ENCODE data around the gene SIAH3.
"Not testable (repeated sequence)": the region's sequence is repeated elsewhere in the genome, so short reads cannot be mapped to it uniquely, and the experiment has no call there.

Gene SIAH3

DNA sequence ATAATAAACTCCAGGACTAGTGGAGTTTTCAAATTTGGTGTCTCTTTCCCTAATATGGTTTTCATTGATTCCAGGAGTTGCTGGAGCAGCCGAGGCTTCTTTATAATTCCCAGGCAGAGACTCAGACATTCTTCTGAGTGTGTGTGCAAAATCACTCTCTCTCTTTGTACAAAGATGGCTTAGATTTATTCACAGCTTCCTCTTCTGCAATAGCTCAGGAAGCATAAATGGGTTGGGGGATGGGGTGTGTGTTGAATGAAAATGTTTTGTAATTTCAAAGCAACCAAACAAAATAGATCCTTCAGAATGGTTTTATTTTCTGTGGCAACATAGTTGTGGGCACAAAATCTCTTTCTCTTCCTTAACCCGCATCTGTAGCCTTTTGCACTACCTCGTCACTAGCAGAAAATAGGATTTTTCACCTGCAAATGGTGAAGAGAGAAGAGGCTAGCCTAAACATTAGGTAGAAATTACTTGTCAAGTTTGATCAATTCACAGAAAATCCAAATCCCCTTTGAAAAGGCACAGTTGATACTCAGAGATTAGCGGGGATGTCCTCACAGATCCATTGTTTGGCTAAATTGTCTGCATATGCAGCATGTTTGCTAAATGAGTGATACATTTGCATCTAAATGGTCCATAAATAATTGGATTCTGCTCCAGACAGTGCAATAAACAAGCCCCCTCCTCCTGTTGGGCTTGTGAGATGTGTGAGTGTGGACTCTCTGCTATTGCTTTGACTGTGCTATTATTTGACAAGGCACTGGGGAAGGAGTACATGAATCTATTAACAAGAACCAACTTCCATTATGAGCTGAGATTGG lies 82.7 kb downstream of the SIAH3 start:
- H3K27ac ChIP-seq (ENCODE audit: low read depth, low read length), result no peak overlapping the region
- no peaks in the 10 kb centered on the region for H3K4me1 ChIP-seq (ENCODE audit: control insufficient read depth, insufficient read depth, low read length, unreplicated experiment)
- H3K79me2 ChIP-seq (ENCODE audit: control insufficient read depth, insufficient read depth, low read length, unreplicated experiment), result no peaks in the 10 kb centered on the region
- peaks cover 72% of the 10 kb centered on the region for H3K27me3 ChIP-seq (ENCODE audit: insufficient read depth, low read length)
- no peak overlapping the region for H2AFZ ChIP-seq (ENCODE audit: low read length, unreplicated experiment)
- H3K4me3 ChIP-seq (ENCODE audit: low read depth, low read length), result no peak overlapping the region
- no peaks in the 10 kb centered on the region for H3K36me3 ChIP-seq (ENCODE audit: insufficient read depth, low read length)

DNA sequence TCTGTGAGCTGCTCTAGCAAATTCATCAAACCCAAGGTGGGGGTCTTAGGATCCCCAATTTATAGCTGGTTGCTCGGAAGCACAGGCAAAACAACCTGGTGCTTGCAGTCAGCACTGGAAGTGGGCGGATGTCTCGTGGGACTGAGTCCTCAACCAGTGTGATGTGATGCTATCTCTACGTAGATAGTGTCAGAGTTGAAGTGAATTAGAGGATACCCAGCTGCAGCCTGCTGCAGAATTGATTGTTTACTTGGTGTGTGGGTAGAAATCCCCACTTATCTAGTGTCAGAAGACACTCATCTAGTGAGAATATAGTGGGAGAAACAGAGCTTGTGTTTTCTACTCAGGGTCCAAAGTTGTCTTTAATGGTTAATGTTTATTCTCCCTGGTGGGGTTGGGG lies 86.1 kb downstream of the SIAH3 start:
- H3K36me3 ChIP-seq (ENCODE audit: insufficient read depth, low read length), result no peaks in the 10 kb centered on the region
- no peaks in the 10 kb centered on the region for H3K79me2 ChIP-seq (ENCODE audit: control insufficient read depth, insufficient read depth, low read length, unreplicated experiment)
- no peak overlapping the region for H3K27ac ChIP-seq (ENCODE audit: low read depth, low read length)
- no peak overlapping the region for H2AFZ ChIP-seq (ENCODE audit: low read length, unreplicated experiment)
- H3K27me3 ChIP-seq (ENCODE audit: insufficient read depth, low read length), result peaks cover 87% of the 10 kb centered on the region
- no peak overlapping the region for H3K4me3 ChIP-seq (ENCODE audit: low read depth, low read length)
- no peaks in the 10 kb centered on the region for H3K4me1 ChIP-seq (ENCODE audit: control insufficient read depth, insufficient read depth, low read length, unreplicated experiment)

DNA sequence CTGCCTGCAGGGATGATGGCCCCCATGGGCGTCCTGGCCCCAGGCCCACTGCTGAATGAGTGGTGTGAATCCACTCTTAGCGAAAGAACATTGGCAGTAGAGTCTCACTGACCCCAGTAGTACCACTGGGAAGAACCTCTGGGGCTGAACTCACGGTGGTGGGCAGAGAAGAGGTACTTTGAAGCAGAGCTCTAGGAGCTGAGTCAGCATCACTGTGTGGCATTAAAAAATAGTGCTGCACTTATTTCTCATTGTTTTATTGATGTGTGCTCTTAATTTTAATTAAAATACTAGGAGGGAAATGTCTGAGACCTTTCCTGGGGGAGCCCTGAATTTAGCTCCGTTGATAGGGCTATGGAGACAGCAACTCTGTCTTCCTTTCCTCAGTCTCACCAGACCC lies 88.1 kb downstream of the SIAH3 start:
- Histone ChIP-seq H3K4me1 (ENCODE audit: control insufficient read depth, insufficient read depth, low read length, unreplicated experiment) (no peaks in the 10 kb centered on the region), H2AFZ (ENCODE audit: low read length, unreplicated experiment) (no peak overlapping the region), H3K27ac (ENCODE audit: low read depth, low read length) (no peak overlapping the region), H3K4me3 (ENCODE audit: low read depth, low read length) (no peak overlapping the region), H3K36me3 (ENCODE audit: insufficient read depth, low read length) (no peaks in the 10 kb centered on the region), H3K79me2 (ENCODE audit: control insufficient read depth, insufficient read depth, low read length, unreplicated experiment) (no peaks in the 10 kb centered on the region), H3K27me3 (ENCODE audit: insufficient read depth, low read length) (peaks cover 75% of the 10 kb centered on the region)

DNA sequence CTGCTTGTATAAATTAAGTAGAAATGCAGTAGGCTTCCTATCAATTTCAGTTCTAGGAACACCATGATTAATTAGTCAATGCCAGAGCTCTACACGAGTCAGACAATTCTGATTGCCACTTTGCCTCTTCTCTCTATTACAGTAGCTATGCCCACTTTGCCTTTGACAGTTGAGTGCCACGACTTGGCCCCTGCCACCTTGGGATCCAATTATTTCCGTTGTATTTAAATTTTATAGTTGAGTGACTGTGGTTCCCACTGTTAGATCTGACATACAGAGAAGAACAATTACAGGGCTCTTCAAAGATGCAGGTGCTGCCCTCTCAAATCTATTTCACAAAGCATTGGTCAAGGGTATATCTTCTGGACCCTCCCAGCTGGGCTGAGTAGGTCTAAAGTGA lies 94.0 kb downstream of the SIAH3 start:
- H3K27ac ChIP-seq (ENCODE audit: low read depth, low read length); H3K79me2 ChIP-seq (ENCODE audit: control insufficient read depth, insufficient read depth, low read length, unreplicated experiment); H2AFZ ChIP-seq (ENCODE audit: low read length, unreplicated experiment); H3K4me1 ChIP-seq (ENCODE audit: control insufficient read depth, insufficient read depth, low read length, unreplicated experiment); H3K36me3 ChIP-seq (ENCODE audit: insufficient read depth, low read length); H3K4me3 ChIP-seq (ENCODE audit: low read depth, low read length): not testable (repeated sequence)
- H3K27me3 ChIP-seq (ENCODE audit: insufficient read depth, low read length), result peaks cover 23% of the 10 kb centered on the region

DNA sequence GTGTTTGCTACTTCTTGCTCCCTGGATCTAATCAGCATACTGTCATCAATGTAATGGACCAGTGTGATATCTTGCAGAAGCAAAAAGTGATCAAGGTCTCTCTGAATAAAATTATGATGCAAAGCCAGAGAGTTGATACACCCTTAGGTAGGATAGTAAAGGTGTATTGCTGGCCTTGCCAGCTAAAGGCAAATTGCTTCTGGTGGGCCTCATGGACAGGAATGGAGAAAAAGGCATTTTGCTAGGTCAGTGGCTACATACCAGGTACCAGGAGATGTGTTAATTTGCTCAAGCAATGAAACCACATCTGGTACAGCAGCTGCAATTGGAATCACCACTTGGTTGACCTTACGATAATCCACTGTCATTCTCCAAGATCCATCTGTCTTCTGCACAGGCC lies 95.1 kb downstream of the SIAH3 start:
- H3K27ac ChIP-seq (ENCODE audit: low read depth, low read length); H3K4me3 ChIP-seq (ENCODE audit: low read depth, low read length); H3K36me3 ChIP-seq (ENCODE audit: insufficient read depth, low read length); H3K79me2 ChIP-seq (ENCODE audit: control insufficient read depth, insufficient read depth, low read length, unreplicated experiment); H3K4me1 ChIP-seq (ENCODE audit: control insufficient read depth, insufficient read depth, low read length, unreplicated experiment); H2AFZ ChIP-seq (ENCODE audit: low read length, unreplicated experiment): not testable (repeated sequence)
- peaks cover 18% of the 10 kb centered on the region for H3K27me3 ChIP-seq (ENCODE audit: insufficient read depth, low read length)

DNA sequence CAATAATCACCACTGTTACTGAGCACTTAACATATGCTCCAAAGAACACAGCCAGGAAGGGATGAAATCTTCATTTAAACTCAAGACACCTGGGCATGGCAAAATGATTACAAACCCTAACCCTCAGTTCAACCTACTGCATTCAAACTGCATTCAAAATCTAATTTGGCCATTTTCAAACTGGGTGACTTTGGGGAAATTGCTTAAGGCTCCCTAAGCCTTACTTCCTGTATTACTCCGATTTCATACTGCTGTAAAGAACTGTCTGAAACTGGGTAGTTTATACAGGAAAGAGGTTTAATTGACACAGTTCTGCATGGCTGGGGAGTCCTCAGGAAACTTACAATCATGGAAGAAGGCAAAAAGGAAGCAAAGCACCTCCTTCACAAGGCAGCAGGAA lies 99.0 kb downstream of the SIAH3 start:
- Histone ChIP-seq H3K36me3 (ENCODE audit: insufficient read depth, low read length) (no peaks in the 10 kb centered on the region), H3K4me3 (ENCODE audit: low read depth, low read length) (no peak overlapping the region), H3K27ac (ENCODE audit: low read depth, low read length) (no peak overlapping the region), H2AFZ (ENCODE audit: low read length, unreplicated experiment) (no peak overlapping the region), H3K79me2 (ENCODE audit: control insufficient read depth, insufficient read depth, low read length, unreplicated experiment) (no peaks in the 10 kb centered on the region), H3K27me3 (ENCODE audit: insufficient read depth, low read length) (peaks cover 35% of the 10 kb centered on the region), H3K4me1 (ENCODE audit: control insufficient read depth, insufficient read depth, low read length, unreplicated experiment) (no peaks in the 10 kb centered on the region)

DNA sequence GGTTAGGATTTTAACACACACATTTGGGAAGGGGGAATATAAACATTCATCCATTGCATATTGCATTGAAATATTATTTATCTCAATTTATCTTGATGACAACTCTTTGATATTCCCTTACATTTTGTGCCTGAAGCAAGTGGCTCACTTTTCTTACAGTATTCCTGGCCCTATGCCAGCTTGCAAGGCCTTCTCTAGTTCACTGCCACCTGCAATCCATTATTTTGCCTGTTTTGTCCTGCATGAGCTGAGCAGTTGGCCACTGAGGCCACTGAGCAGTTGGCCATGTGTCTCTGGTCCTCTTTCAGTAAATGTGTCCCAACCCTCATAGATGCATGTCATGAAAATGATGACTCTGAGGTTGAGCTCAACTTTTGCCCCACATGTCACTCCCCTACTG lies 99.7 kb downstream of the SIAH3 start:
- Histone ChIP-seq H2AFZ (ENCODE audit: low read length, unreplicated experiment) (no peak overlapping the region), H3K4me3 (ENCODE audit: low read depth, low read length) (no peak overlapping the region), H3K4me1 (ENCODE audit: control insufficient read depth, insufficient read depth, low read length, unreplicated experiment) (no peaks in the 10 kb centered on the region), H3K27ac (ENCODE audit: low read depth, low read length) (no peak overlapping the region), H3K79me2 (ENCODE audit: control insufficient read depth, insufficient read depth, low read length, unreplicated experiment) (no peaks in the 10 kb centered on the region), H3K27me3 (ENCODE audit: insufficient read depth, low read length) (peaks cover 39% of the 10 kb centered on the region), H3K36me3 (ENCODE audit: insufficient read depth, low read length) (no peaks in the 10 kb centered on the region)

DNA sequence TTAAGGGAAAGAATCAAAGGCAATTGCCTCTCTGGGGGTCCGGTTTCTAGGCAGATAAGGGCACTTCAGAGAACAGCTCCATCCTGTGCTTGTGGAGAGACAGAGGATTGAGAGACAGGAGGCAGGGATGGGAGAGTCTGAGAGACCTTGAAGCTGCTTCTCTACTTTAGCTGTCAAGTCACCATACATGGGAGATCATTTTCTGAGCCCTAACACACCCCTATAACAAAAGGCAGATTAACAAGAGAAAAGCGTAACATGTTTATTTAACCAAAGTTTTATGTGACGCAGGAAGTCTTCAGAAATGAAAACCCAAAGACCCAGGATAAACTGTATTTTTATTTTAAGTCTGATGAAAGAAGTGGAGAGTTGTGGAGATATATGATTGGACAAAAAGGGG lies 101.0 kb downstream of the SIAH3 start:
- peaks cover 52% of the 10 kb centered on the region for H3K27me3 ChIP-seq (ENCODE audit: insufficient read depth, low read length)
- no peaks in the 10 kb centered on the region for H3K36me3 ChIP-seq (ENCODE audit: insufficient read depth, low read length)
- H3K4me3 ChIP-seq (ENCODE audit: low read depth, low read length), result no peak overlapping the region
- no peak overlapping the region for H2AFZ ChIP-seq (ENCODE audit: low read length, unreplicated experiment)
- no peak overlapping the region for H3K27ac ChIP-seq (ENCODE audit: low read depth, low read length)
- no peaks in the 10 kb centered on the region for H3K79me2 ChIP-seq (ENCODE audit: control insufficient read depth, insufficient read depth, low read length, unreplicated experiment)
- H3K4me1 ChIP-seq (ENCODE audit: control insufficient read depth, insufficient read depth, low read length, unreplicated experiment), result no peaks in the 10 kb centered on the region

DNA sequence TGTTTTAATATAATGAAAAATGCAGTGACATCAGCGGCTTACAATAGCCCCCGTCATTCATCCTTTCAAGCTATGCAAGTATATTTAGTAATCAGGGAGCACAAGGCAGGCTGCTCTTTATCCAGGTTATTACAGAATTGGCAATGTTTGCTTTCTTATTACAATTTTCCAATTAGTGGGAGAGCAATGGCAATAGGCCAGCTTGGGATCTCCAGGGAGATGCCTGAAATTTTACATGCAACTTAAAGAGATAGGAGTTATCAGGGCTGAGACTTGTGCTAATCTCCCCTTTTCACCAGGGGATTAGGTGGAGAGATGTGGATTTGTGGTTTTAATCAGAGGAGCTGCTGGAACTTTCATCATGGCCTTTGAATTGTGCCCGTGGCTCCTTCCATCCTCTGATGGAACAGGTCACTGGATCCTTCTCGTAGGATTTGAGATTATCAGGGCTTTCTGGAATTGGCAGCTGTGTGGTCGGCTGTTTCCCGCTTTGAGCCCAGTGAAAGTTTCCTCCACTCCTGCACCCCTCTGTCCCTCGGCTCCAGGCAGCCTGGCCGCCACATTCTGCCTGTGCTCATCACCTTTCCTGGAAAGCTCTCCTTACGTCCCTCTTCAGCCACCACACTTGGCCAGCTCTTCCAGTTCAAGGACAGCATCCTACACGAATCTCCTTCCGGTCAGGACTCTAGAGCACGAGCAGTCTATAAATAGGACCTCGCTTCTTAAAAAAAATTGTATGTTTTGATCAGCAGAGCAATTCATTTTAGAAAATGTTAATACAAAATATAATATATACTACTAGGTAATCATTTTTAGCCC lies 102.4 kb downstream of the SIAH3 start:
- Histone ChIP-seq H3K27me3 (ENCODE audit: insufficient read depth, low read length) (peaks cover 66% of the 10 kb centered on the region), H3K79me2 (ENCODE audit: control insufficient read depth, insufficient read depth, low read length, unreplicated experiment) (no peaks in the 10 kb centered on the region), H3K36me3 (ENCODE audit: insufficient read depth, low read length) (no peaks in the 10 kb centered on the region), H2AFZ (ENCODE audit: low read length, unreplicated experiment) (no peak overlapping the region), H3K4me3 (ENCODE audit: low read depth, low read length) (no peak overlapping the region), H3K4me1 (ENCODE audit: control insufficient read depth, insufficient read depth, low read length, unreplicated experiment) (no peaks in the 10 kb centered on the region), H3K27ac (ENCODE audit: low read depth, low read length) (no peak overlapping the region)

DNA sequence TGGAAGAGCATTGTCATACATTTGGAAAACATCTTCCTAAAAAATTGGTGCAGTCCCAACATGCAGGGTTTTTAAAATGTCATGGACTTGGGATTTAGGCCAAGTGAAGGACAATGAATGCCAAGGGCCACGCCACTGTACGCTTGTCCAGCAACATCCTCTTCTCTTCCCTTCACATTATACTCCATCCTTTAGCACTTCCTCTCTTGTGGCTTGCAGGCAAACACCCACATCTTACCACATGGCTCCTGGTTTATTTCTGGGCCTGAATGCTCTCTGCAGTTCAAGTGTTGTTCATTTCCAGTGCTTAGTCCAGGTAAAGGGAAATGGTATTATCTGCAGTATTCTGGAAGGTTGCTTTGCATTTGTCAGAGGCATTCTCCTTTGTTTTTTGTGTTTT lies 104.5 kb downstream of the SIAH3 start:
- Histone ChIP-seq H3K27me3 (ENCODE audit: insufficient read depth, low read length) (peaks cover 83% of the 10 kb centered on the region), H2AFZ (ENCODE audit: low read length, unreplicated experiment) (no peak overlapping the region), H3K36me3 (ENCODE audit: insufficient read depth, low read length) (no peaks in the 10 kb centered on the region), H3K4me1 (ENCODE audit: control insufficient read depth, insufficient read depth, low read length, unreplicated experiment) (no peaks in the 10 kb centered on the region), H3K79me2 (ENCODE audit: control insufficient read depth, insufficient read depth, low read length, unreplicated experiment) (no peaks in the 10 kb centered on the region), H3K27ac (ENCODE audit: low read depth, low read length) (no peak overlapping the region), H3K4me3 (ENCODE audit: low read depth, low read length) (no peak overlapping the region)

DNA sequence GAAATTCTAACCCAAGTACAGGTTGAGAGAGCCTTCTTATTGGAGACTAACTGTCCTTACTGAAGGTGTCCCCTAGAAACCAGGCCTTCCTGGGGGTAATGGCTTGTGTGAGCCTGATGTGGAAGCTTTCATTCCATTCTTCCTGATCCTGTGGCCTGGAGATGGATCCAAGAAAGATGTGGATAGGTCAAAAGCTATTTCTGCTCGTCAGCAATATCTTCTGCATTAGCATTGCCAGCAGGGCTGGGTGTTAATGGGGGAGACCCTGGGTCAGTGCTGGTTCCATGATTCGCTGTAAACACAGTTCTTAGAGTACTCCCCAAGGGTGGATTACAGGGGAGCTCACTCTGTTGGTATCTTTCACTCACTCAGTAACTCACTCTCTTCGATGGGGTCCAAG lies 106.6 kb downstream of the SIAH3 start:
- H3K79me2 ChIP-seq (ENCODE audit: control insufficient read depth, insufficient read depth, low read length, unreplicated experiment), result no peaks in the 10 kb centered on the region
- H3K36me3 ChIP-seq (ENCODE audit: insufficient read depth, low read length), result no peaks in the 10 kb centered on the region
- H3K4me3 ChIP-seq (ENCODE audit: low read depth, low read length), result no peak overlapping the region
- no peak overlapping the region for H3K27ac ChIP-seq (ENCODE audit: low read depth, low read length)
- H3K4me1 ChIP-seq (ENCODE audit: control insufficient read depth, insufficient read depth, low read length, unreplicated experiment), result no peaks in the 10 kb centered on the region
- peaks cover 86% of the 10 kb centered on the region for H3K27me3 ChIP-seq (ENCODE audit: insufficient read depth, low read length)
- no peak overlapping the region for H2AFZ ChIP-seq (ENCODE audit: low read length, unreplicated experiment)

Measured in ACC112 (cell line).